SH-SY5Y (cell line): Measurements from ENCODE around the gene SLC8A1.

Experiments used
- GATA2 ChIP-seq: IDR thresholded peaks from 2 replicates; pipeline ENCODE4 v1.6.1; 2011; ENCODE audit warnings: mild to moderate bottlenecking, low read depth, low read length
- GATA3 ChIP-seq: IDR thresholded peaks from 2 replicates; pipeline ENCODE4 v1.6.1; 2011; ENCODE audit warnings: low read depth, mild to moderate bottlenecking, low read length, moderate library complexity

- no peak for TF ChIP-seq GATA3
- no peak for TF ChIP-seq GATA2
Observed at GRCh38 chr2:40286721-40287120, 165.2 kb downstream of the SLC8A1 start.
